PFSK-1 (cell line): ENCODE data around the gene RNU1-3. TPM values are rescaled to one million over a fixed set of nuclear protein-coding genes. Genes with fewer than 3 reads are reported as not detected.
"Not testable (repeated sequence)": the region's sequence is repeated elsewhere in the genome, so short reads cannot be mapped to it uniquely, and the experiment has no call there.

Source experiments
- FOXP2 ChIP-seq: optimal IDR thresholded peaks from 2 replicates; pipeline ENCODE3; 2011; ENCODE audit warnings: borderline replicate concordance, control low read depth, inconsistent platforms; ENCODE audit not compliant: insufficient read depth; ENCODE audit errors: extremely low read length, extremely low read depth
- POLR2AphosphoS5 ChIP-seq: IDR thresholded peaks from 2 replicates; pipeline ENCODE4 v1.6.1; 2012; ENCODE audit warnings: low read depth, mild to moderate bottlenecking, control low read depth, low read length, moderate library complexity
- REST ChIP-seq, 2 experiments: IDR thresholded peaks; 2 replicates each; pipeline versions ENCODE4 v1.6.1 to v1.8.0; 2011 to 2012; ENCODE audit warnings: low read depth in 2 of 2, low read length in 2 of 2, control low read depth in 1 of 2, inconsistent platforms in 1 of 2, mild to moderate bottlenecking in 1 of 2, moderate library complexity in 1 of 2; ENCODE audit not compliant: insufficient read depth in 1 of 2
- SIN3A ChIP-seq: IDR thresholded peaks from 2 replicates; pipeline ENCODE4 v1.6.1; 2012; ENCODE audit warnings: mild to moderate bottlenecking, low read length, moderate library complexity, borderline replicate concordance; ENCODE audit not compliant: insufficient read depth
- TAF1 ChIP-seq: IDR thresholded peaks from 2 replicates; pipeline ENCODE4 v1.6.1; 2012; ENCODE audit warnings: low read length, control low read depth, borderline replicate concordance; ENCODE audit not compliant: insufficient read depth
- polyA plus RNA-seq: library from polyadenylated mRNA; unstranded; fragments of >200 nt; gene quantifications from one replicate; pipeline ENCODE4 v1.2.1, GENCODE V29; 2012; ENCODE audit warnings: low read depth, missing spikeins; ENCODE audit not compliant: insufficient read length

RNU1-3 gene
- polyA plus RNA-seq: 7.1 TPM

- not testable (repeated sequence) for TF ChIP-seq SIN3A, TAF1, FOXP2
These were observed at the start of gene RNU1-3 for GRCh38 chr1:16666502-16667413. RNU1-3 (minus strand) TSS chr1:16666948.

- TF ChIP-seq SIN3A: no peak
- TF ChIP-seq FOXP2: no peak
- TF ChIP-seq TAF1: no peak
- no peak for TF ChIP-seq POLR2AphosphoS5
- no peak for TF ChIP-seq REST (IDR thresholded peaks at IDR 0.05; ENCODE audit: insufficient read depth in 1 of 2, low read depth in 2 of 2, low read length in 2 of 2)
These were observed 11.0 kb upstream of the RNU1-3 start for GRCh38 chr1:16677552-16678431.

- TF ChIP-seq TAF1 (peak; percentile 76), REST (IDR thresholded peaks at IDR 0.05; ENCODE audit: insufficient read depth in 1 of 2, low read depth in 2 of 2, low read length in 2 of 2) (peak; percentile 65 to 71; a peak in 2 of 4 replicates), POLR2AphosphoS5 (peak; percentile 98), SIN3A (peak; percentile 96; the same call in 1 of the 2 replicates)
These were observed 22.1 kb downstream of the RNU1-3 start for GRCh38 chr1:16644482-16645270.

- TF ChIP-seq TAF1 (no peak), POLR2AphosphoS5 (no peak)
These were observed 22.6 kb downstream of the RNU1-3 start for GRCh38 chr1:16644193-16644481.

GRCh38 chr1:16643476-16644192, 23.1 kb downstream of the RNU1-3 start:
- 0 out of 4 replicates have a peak, but pooled peaks of 1 of the 2 experiments have one; percentile 8 for TF ChIP-seq REST (IDR thresholded peaks at IDR 0.05; ENCODE audit: insufficient read depth in 1 of 2, low read depth in 2 of 2, low read length in 2 of 2)
